GM12864 (cell line): ENCODE measurements around the gene IFT81.
"Not testable (repeated sequence)": the region's sequence is repeated elsewhere in the genome, so short reads cannot be mapped to it uniquely, and the experiment has no call there.

Source experiments
- DNase-seq: peaks from one replicate; pipeline ENCODE4 v3.0.0-alpha.2; 2011; ENCODE audit warnings: low read depth
- H3K4me3 ChIP-seq: 2 replicates; pipeline ENCODE4 v1.5.1; 2011; ENCODE audit warnings: mild to moderate bottlenecking, low read depth, low read length, control low read depth
- TF ChIP-seq, protein P1 (sequence below): IDR thresholded peaks from 2 replicates; pipeline ENCODE4 v1.5.1; 2011; ENCODE audit warnings: low read depth, mild to moderate bottlenecking, moderate library complexity, low read length, control low read depth, inconsistent platforms; ENCODE audit errors: missing control alignments

Gene IFT81

DNA sequence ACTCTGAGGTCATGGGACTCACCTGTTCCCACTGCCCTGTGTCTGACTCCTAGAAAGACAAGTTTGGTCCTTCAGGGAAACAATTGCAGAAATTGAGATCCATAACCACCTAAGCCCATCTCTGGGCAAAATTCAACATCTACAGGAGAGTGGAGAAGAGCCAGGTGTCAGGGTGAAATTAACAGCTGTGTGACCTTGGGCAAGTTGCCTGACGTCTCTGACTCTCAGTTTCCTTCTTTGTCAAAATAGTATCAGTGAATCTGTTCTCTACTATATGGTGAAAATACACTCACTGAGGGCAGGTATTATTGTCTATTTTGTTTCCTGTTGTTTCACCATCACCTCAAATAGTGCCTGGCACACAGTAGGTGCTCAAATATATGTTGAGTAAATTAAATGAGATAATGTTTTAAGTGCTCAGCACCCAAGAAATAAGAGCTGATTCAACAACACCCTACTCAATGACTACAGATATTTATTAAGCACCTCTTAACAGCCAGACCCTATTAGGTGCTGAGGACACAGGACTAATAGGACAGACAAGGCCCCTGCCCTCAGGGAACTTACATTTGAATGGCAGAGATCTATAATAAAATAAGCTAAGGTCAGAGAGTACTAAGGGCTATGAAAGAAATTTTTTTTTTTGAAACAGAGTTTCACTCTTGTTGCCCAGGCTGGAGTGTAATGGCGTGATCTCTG, 14.2 kb upstream of the IFT81 start:
- no peak overlapping the region for H3K4me3 ChIP-seq
- no peak for DNase-seq
- TF ChIP-seq, protein P1, sequence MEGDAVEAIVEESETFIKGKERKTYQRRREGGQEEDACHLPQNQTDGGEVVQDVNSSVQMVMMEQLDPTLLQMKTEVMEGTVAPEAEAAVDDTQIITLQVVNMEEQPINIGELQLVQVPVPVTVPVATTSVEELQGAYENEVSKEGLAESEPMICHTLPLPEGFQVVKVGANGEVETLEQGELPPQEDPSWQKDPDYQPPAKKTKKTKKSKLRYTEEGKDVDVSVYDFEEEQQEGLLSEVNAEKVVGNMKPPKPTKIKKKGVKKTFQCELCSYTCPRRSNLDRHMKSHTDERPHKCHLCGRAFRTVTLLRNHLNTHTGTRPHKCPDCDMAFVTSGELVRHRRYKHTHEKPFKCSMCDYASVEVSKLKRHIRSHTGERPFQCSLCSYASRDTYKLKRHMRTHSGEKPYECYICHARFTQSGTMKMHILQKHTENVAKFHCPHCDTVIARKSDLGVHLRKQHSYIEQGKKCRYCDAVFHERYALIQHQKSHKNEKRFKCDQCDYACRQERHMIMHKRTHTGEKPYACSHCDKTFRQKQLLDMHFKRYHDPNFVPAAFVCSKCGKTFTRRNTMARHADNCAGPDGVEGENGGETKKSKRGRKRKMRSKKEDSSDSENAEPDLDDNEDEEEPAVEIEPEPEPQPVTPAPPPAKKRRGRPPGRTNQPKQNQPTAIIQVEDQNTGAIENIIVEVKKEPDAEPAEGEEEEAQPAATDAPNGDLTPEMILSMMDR: no peak

DNA sequence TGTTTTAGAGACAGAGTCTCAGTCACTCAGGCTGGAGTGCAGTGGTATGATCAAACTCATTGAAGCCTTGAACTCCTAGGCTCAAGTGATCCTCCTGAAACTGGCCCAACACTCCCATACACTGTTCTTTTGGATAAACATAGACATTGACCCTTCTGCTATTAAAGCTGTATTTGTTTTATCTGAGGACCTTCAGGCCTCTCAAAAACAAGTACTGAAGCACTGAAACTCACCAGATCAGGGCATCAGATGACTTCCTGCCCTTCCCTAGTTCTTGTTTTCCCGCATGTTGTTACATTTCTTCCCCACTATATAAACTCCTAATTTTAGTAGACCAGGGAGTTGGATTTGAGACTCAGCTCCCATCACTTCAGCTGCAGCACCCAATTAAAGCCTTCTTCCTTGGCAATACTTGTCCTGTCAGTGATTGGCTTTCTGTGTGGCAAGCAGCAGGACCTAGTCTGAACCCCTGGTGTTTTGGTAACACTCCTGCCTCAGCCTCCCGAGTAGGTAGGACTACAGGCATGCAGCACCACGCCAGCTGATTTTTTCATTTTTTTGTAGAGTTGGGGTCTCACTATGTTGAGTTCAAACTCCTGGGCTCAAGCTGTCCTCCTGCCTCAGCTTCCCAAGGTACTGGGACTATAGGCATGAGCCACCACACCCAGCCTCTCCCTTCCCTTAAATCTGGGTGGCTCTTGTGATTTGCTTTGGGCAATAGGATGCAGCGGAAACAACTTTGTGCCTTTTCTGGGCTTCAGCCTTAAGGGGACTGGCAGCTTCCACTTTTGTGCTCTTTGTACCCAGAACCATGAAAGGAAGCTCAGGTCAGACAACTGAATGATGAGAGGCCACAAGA, 12.5 kb upstream of the IFT81 start:
- no peak for DNase-seq
- H3K4me3 ChIP-seq: no peak overlapping the region
- TF ChIP-seq, protein P1: no peak

DNA sequence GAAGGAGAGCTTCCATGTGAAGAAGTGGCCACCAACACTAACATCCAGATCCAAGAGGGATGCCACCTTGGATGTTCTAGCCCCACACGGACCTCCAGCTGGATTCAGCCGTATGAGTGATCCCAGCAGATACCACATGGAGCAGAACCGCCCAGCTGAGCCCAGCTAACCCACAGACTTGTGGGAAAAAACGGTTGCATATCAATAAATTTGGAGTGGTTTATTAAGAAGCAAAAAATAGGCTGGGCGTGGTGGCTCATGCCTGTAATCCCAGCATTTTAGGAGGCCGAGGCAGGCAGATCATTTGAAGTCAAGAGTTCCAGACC, 11.9 kb upstream of the IFT81 start:
- DNase-seq: no peak
- no peak overlapping the region for H3K4me3 ChIP-seq
- TF ChIP-seq, protein P1: no peak

DNA sequence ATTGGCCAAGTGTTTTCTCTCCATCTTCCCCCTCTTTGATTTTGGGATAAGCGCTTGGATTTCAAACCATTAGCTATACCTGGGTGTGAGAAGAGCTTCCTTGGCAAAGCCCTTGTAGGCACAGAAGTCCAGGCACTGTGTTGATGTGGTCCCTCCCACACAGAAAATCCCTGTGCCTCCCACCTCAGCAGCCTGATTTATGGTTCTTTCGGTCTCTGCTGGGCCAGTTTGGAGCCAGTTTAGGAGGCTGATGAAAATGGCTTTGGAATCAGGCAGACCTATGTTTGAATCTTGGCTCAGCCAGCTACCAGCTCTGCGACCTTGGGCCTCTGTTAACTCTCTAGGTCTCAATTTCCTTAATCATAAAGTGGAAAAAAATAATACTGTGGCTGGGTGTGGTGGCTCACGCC, 9.6 kb upstream of the IFT81 start:
- no peak for DNase-seq
- TF ChIP-seq, protein P1: no peak
- H3K4me3 ChIP-seq: no peak overlapping the region

DNA sequence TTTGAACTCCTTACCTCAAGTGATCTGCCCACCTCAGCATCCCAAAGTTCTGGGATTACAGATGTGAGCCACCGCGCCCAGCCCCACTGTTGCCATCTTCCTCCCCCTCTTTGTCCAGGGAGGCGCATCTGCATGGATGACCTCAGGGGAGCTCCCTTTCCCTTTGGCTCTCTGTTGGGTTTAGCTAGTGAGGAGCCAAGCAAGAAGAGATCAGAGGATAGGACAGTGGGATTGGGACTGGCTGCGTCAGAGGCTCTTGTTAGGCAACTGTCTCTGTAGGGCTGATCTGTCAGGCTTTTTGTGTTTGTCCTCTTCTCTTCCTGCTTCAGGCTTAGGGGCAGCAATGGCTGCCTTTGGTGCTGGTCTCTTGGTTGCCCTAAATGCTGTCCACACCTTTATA, 8.5 kb upstream of the IFT81 start:
- H3K4me3 ChIP-seq: no peak overlapping the region
- DNase-seq: no peak
- TF ChIP-seq, protein P1: no peak

DNA sequence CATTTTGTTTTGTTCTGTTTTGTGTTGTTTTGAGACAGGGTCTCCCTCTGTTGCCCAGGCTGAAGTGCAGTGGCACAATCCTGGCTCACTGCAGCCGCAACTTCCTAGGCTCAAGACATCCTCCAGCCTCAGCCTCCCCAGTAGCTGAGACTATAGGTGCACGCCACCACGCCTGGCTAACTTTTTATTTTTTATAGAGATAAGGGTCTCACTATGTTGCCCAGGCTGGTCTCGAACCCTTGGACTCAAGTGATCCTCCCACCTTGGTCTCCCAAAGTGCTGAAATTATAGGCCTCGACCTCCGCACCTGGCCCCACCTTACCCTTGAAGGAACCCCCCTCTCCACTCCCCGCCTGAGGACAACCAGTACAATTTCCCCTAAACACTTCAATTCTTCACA, 7.5 kb upstream of the IFT81 start:
- TF ChIP-seq, protein P1: no peak
- no peak for DNase-seq
- no peak overlapping the region for H3K4me3 ChIP-seq

DNA sequence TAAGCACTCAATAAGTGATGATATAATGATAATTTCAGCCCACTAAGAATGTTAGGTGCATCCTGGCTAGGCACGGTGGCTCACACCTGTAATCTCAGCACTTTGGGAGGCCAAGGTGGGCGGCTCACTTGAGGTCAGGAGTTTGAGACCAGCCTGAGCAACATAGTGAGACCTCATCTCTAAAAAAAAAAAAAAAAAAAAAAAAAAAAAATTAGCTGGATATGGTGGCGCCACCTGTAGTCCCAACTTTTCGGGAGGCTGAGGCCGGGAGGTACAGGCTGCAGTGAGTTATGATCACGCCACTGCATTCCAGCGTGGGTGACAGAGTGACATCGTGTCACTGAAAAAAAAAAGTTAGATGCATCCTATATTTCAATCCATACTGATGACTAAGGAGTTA, 6.9 kb upstream of the IFT81 start:
- not testable (repeated sequence) for DNase-seq, H3K4me3 ChIP-seq
